Lower leg skin (tissue), 3 donors: ENCODE data around the gene DIO3.

Source experiments
- CTCF ChIP-seq, 3 donors: fragments of 450-650 bp; IDR thresholded peaks; one replicate each; pipeline ENCODE4 v1.5.1; 2016; ENCODE audit warnings: antibody characterized with exemption in 3 of 3, mild to moderate bottlenecking in 3 of 3, moderate library complexity in 2 of 3
- POLR2A ChIP-seq, 2 donors: fragments of 450-650 bp; IDR thresholded peaks; one replicate each; pipeline ENCODE4 v1.6.1; 2016 to 2017; ENCODE audit warnings: antibody characterized with exemption in 2 of 2, mild to moderate bottlenecking in 1 of 2, moderate library complexity in 1 of 2

DNA sequence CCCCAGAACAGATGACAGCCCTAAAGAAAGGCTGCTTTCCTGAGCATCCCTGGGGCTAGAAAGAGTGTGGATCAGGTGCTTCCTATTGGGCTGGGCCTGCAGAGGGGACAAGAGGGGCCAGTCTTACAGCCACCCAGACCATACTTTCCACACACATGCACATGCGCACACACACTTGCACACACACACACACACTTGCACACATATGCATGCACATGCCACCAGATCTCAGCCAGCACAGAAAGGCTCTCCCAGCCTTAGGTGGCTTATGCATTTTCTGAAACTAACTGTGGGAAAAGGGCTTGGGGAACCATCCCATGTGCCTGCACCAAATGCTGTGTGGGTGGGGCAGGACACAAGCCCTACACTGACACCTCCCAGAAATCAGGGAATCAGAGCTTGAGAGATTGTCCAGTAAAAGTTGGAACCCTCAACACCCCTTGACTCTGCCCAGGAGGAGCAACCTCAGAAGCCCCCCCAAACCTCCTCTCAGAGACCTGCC is 2.5 kb upstream of the DIO3 start:
- TF ChIP-seq POLR2A (IDR thresholded peaks at IDR 0.05) (no peak), CTCF (IDR thresholded peaks at IDR 0.05) (no peak)
